Activated T-cell treated with anti-CD3 and anti-CD28 coated beads, Interleukin-2, amount 50 U/mL, for 24 hours (primary cell): Measurements from ENCODE around the gene PPP2R5C.

ENCODE experiments used
- DNase-seq: peaks from one replicate; pipeline ENCODE4 v3.0.0-alpha.2; 2020
- H3K27ac Mint-ChIP-seq: 2 replicates; pipeline ENCODE4 v1.8.0; 2020; ENCODE audit warnings: mild to moderate bottlenecking, mixed read lengths
- H3K27me3 Mint-ChIP-seq: 2 replicates; pipeline ENCODE4 v1.8.0; 2020; ENCODE audit warnings: mixed read lengths
- H3K36me3 Mint-ChIP-seq: 2 replicates; pipeline ENCODE4 v1.8.0; 2020; ENCODE audit warnings: low read depth, mixed read lengths
- H3K4me1 Mint-ChIP-seq: 2 replicates; pipeline ENCODE4 v1.8.0; 2020; ENCODE audit warnings: low read depth, mixed read lengths
- H3K4me3 Mint-ChIP-seq: 2 replicates; pipeline ENCODE4 v1.8.0; 2020; ENCODE audit warnings: mild to moderate bottlenecking, moderate library complexity, mixed read lengths
- H3K9me3 Mint-ChIP-seq: 2 replicates; pipeline ENCODE4 v1.8.0; 2020; ENCODE audit warnings: mixed read lengths

The PPP2R5C gene

DNA sequence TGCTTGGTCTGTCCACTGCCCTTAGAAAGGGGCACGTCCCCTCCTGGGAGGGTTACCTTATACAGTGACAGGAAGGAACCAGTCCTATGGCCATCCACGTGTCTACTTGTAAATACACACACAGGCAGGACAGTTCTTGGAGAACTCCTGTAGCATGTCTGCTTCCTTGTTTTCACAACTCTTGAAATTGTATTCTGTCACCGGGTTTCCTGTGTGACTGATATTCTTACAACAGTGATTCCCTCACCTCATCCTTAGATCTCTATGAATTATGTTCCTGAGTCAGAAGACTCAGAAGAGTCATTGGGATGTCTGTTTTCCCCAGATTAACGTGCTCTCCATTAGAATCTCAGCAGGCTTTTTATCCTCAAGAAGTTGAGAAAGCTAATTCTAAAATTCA is 158.8 kb downstream of the PPP2R5C start:
- peak overlapping the region; percentile 23 for H3K27ac Mint-ChIP-seq
- no peak overlapping the region for H3K4me3 Mint-ChIP-seq
- no peaks in the 10 kb centered on the region for H3K9me3 Mint-ChIP-seq
- H3K36me3 Mint-ChIP-seq, result peaks cover 81% of the 10 kb centered on the region
- H3K27me3 Mint-ChIP-seq, result no peaks in the 10 kb centered on the region
- no peaks in the 10 kb centered on the region for H3K4me1 Mint-ChIP-seq
- DNase-seq, result no peak

GRCh38 chr14:101922866-101923265 is 161.4 kb downstream of the PPP2R5C start:
- Mint-ChIP-seq H3K36me3 (peaks cover 78% of the 10 kb centered on the region), H3K9me3 (no peaks in the 10 kb centered on the region), H3K27me3 (no peaks in the 10 kb centered on the region), H3K4me3 (no peak overlapping the region), H3K27ac (peak overlapping the region; percentile 62), H3K4me1 (peaks cover 6% of the 10 kb centered on the region)
- no peak for DNase-seq

DNA sequence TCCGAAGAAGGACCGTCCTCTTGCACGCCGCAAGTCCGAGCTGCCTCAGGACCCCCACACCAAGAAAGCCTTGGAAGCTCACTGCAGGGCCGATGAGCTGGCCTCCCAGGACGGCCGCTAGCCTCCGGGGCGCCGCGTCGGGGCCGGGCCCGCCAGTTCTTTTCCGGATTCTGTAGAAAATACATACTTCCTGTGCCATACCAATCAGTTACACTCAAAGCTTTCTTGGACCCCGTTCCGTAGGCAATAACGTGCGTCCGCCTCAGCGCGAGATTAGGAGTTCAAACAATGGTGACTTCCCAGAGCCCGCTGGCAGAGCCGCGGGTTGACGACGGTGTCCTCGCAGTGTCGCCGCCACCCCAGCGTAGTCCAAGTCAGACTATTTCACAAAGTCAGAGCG is 163.6 kb downstream of the PPP2R5C start:
- Mint-ChIP-seq H3K36me3 (peaks cover 78% of the 10 kb centered on the region), H3K4me1 (peaks cover 14% of the 10 kb centered on the region), H3K27ac (peak overlapping the region; percentile 81), H3K27me3 (no peaks in the 10 kb centered on the region), H3K4me3 (no peak overlapping the region), H3K9me3 (no peaks in the 10 kb centered on the region)
- DNase-seq, result no peak

GRCh38 chr14:101926085-101926484 is 164.6 kb downstream of the PPP2R5C start:
- H3K27ac Mint-ChIP-seq, result peak overlapping the region; percentile 54
- no peaks in the 10 kb centered on the region for H3K27me3 Mint-ChIP-seq
- DNase-seq, result no peak
- H3K4me3 Mint-ChIP-seq, result no peak overlapping the region
- no peaks in the 10 kb centered on the region for H3K9me3 Mint-ChIP-seq
- H3K4me1 Mint-ChIP-seq, result peaks cover 14% of the 10 kb centered on the region
- peaks cover 68% of the 10 kb centered on the region for H3K36me3 Mint-ChIP-seq

DNA sequence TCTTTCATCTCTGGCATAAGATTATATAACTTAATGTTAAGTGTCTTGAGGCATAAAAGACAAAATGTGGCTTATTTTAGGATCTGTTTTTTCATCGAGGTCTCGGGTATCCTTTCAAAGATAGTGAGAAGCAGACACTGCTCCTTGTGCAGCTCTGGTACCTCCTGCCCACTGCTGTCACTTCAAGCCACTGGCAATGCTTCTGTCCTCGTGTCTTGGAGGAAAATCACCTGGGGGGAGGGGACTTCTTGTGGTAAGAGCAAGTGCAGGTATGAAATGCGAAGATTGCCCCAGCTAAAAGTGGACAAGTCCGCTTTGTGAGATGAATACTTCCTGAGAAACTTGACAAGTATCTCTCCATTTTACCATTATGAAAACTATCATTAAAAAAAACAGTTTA is 165.1 kb downstream of the PPP2R5C start:
- peaks cover 14% of the 10 kb centered on the region for H3K4me1 Mint-ChIP-seq
- H3K4me3 Mint-ChIP-seq, result no peak overlapping the region
- no peak for DNase-seq
- H3K27me3 Mint-ChIP-seq, result no peaks in the 10 kb centered on the region
- no peaks in the 10 kb centered on the region for H3K9me3 Mint-ChIP-seq
- peak overlapping the region; percentile 54 for H3K27ac Mint-ChIP-seq
- H3K36me3 Mint-ChIP-seq, result peaks cover 63% of the 10 kb centered on the region

DNA sequence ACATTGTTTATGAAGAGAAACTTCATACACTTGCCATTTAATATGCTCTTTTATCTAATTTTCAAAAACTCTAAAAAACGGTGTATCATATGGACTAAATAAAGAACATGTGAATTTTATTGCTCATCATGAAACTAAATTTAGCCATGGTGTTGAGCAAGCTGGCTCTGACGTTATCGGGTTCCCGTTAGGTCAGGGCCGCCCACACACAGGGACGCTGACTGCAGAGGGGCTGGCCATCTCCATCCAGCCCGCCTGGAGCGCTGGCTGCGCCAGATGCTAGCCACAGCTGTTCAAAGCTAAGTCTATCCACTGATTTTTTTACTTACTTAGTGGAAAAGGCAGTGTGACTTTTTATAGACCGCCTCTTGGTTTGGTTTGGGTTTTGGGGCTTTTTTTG is 166.3 kb downstream of the PPP2R5C start:
- Mint-ChIP-seq H3K27ac (peak overlapping the region; percentile 81), H3K4me3 (no peak overlapping the region)

DNA sequence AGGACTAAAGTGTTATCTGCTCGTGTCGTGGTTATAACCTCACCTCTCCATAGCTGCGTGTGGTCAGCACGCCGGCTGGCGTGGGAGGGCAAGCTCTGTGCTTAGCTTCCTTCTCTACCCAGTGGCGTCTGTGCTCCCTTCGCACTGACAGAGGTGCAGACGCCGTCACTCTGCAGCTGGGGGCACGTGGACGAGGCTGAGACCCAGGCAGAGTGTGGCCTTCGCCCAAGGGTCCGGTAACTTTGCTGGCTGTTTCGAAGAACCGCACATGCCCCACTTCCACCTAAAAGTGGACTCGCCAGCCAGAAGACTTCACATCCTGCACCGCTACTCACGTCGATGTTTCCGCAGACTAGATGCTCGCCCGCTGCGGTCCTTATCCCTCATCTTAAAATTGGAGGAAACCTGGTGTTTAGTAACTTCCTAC is 166.9 kb downstream of the PPP2R5C start:
- Mint-ChIP-seq H3K4me1 (peaks cover 14% of the 10 kb centered on the region), H3K36me3 (peaks cover 50% of the 10 kb centered on the region), H3K4me3 (no peak overlapping the region), H3K27ac (peak overlapping the region; percentile 81), H3K27me3 (no peaks in the 10 kb centered on the region), H3K9me3 (no peaks in the 10 kb centered on the region)
- no peak for DNase-seq

More for the DNA sequence above, 166.3 kb downstream of the PPP2R5C start:
- Mint-ChIP-seq H3K9me3 (no peaks in the 10 kb centered on the region), H3K4me1 (peaks cover 14% of the 10 kb centered on the region), H3K36me3 (peaks cover 55% of the 10 kb centered on the region), H3K27me3 (no peaks in the 10 kb centered on the region)
- DNase-seq, result peak; percentile 45

- peaks cover 14% of the 10 kb centered on the region for H3K4me1 Mint-ChIP-seq
- DNase-seq, result no peak
- H3K4me3 Mint-ChIP-seq, result no peak overlapping the region
- peaks cover 43% of the 10 kb centered on the region for H3K36me3 Mint-ChIP-seq
- peak overlapping the region; percentile 37 for H3K27ac Mint-ChIP-seq
- no peaks in the 10 kb centered on the region for H3K9me3 Mint-ChIP-seq
- H3K27me3 Mint-ChIP-seq, result no peaks in the 10 kb centered on the region
Observed at GRCh38 chr14:101929096-101929495, 167.6 kb downstream of the PPP2R5C start.

DNA sequence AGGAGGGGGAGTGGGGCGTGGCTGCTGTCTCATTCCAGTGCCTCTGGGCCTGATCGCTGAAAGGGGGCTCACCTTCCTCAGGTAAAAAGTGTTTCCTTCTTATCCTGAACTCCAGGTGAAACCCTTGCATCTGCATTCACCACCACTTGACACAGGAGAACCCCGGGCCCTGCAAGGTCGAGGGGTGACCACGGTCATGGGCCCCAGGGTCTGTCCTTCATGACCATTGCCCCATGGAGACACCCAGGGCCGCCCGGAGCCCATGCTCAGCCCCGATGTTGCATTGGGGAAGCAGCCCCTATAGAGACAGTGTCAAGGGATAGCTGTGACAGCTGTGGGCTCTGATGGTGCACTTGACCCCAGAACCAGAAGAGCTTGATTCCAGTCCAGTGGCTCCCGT is 168.4 kb downstream of the PPP2R5C start:
- no peaks in the 10 kb centered on the region for H3K27me3 Mint-ChIP-seq
- H3K27ac Mint-ChIP-seq, result peak overlapping the region; percentile 44

DNA sequence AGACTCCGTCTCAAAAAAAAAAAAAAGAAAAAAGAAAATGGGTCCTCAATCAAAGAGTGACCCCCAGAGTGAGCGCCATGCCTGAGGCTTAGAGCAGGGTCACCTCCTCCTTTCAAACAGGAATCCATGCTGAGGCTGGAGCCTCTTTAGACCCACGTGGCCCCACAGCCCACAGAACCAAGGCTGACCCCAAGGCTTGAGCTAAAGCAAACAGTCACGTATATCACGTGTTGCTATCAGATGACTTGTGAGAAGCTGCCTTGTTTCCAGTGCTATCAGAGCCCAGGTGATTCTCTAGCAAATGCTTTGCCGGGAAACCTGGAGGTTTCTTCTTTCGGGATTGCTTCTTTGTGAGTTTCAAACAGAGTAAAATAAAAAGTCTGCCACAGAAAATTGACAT is 171.2 kb downstream of the PPP2R5C start:
- no peaks in the 10 kb centered on the region for H3K27me3 Mint-ChIP-seq
- peak overlapping the region; percentile 23 for H3K27ac Mint-ChIP-seq
- H3K4me1 Mint-ChIP-seq, result peaks cover 8% of the 10 kb centered on the region
- no peaks in the 10 kb centered on the region for H3K9me3 Mint-ChIP-seq
- peaks cover 14% of the 10 kb centered on the region for H3K36me3 Mint-ChIP-seq
- H3K4me3 Mint-ChIP-seq, result no peak overlapping the region
- DNase-seq, result no peak

More for the DNA sequence above, 168.4 kb downstream of the PPP2R5C start:
- Mint-ChIP-seq H3K36me3 (peaks cover 36% of the 10 kb centered on the region), H3K9me3 (no peaks in the 10 kb centered on the region), H3K4me3 (no peak overlapping the region), H3K4me1 (peaks cover 14% of the 10 kb centered on the region)
- DNase-seq, result no peak

GRCh38 chr14:101933209-101933608 is 171.7 kb downstream of the PPP2R5C start:
- Mint-ChIP-seq H3K27me3 (no peaks in the 10 kb centered on the region), H3K36me3 (peaks cover 10% of the 10 kb centered on the region), H3K4me3 (no peak overlapping the region), H3K9me3 (no peaks in the 10 kb centered on the region), H3K4me1 (peaks cover 4% of the 10 kb centered on the region), H3K27ac (peak overlapping the region; percentile 23)
- no peak for DNase-seq

GRCh38 chr14:101934601-101935150 is 173.2 kb downstream of the PPP2R5C start:
- H3K36me3 Mint-ChIP-seq, result no peaks in the 10 kb centered on the region

GRCh38 chr14:101937926-101938767 is 176.6 kb downstream of the PPP2R5C start:
- DNase-seq, result no peak
- Mint-ChIP-seq H3K4me1 (peaks cover 3% of the 10 kb centered on the region), H3K4me3 (no peak overlapping the region), H3K36me3 (no peaks in the 10 kb centered on the region), H3K9me3 (no peaks in the 10 kb centered on the region), H3K27ac (no peak overlapping the region), H3K27me3 (peaks cover 25% of the 10 kb centered on the region)

More at GRCh38 chr14:101934601-101935150, 173.2 kb downstream of the PPP2R5C start:
- Mint-ChIP-seq H3K4me3 (no peak overlapping the region), H3K27me3 (peaks cover 8% of the 10 kb centered on the region), H3K27ac (no peak overlapping the region), H3K9me3 (no peaks in the 10 kb centered on the region), H3K4me1 (peaks cover 3% of the 10 kb centered on the region)
- no peak for DNase-seq

DNA sequence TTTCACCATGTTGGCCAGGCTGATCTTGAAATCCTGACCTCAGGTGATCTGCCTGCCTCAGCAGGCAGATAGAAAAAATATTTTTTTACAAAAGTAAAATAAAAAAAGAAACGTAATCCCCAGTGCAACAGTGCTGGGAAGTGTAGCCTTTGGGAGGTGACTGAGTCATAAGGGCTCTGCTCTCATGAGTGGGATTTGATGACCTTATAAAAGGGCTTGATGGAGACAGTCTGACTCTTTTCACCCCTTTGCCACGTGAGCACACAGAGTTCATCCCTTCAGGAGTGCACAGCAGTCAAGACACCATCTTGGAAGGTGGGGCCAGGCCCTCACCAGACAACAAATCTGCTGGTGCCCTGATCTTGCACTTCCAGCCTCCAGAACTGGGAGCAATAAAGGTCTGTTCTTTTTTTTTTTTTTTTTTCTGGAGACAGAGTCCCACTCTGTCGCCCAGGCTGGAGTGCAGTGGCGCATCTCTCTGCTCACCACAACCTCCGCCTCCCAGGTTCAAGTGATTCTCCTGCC is 178.2 kb downstream of the PPP2R5C start:
- Mint-ChIP-seq H3K27me3 (peaks cover 39% of the 10 kb centered on the region), H3K9me3 (no peaks in the 10 kb centered on the region), H3K27ac (no peak overlapping the region), H3K4me1 (peaks cover 3% of the 10 kb centered on the region), H3K36me3 (no peaks in the 10 kb centered on the region), H3K4me3 (no peak overlapping the region)
- DNase-seq, result no peak

- DNase-seq, result no peak
- H3K4me3 Mint-ChIP-seq, result no peak overlapping the region
- H3K36me3 Mint-ChIP-seq, result peaks cover 11% of the 10 kb centered on the region
- H3K9me3 Mint-ChIP-seq, result no peaks in the 10 kb centered on the region
- H3K27me3 Mint-ChIP-seq, result peaks cover 47% of the 10 kb centered on the region
- H3K27ac Mint-ChIP-seq, result no peak overlapping the region
- peaks cover 14% of the 10 kb centered on the region for H3K4me1 Mint-ChIP-seq
Observed at GRCh38 chr14:101944451-101944850, 182.9 kb downstream of the PPP2R5C start.
